Ovary (tissue), 9 donors: Measurements from ENCODE around the gene C16orf87. TPM values are rescaled to one million over a fixed set of nuclear protein-coding genes. Genes with fewer than 3 reads are reported as not detected.

Experiments used
- DNase-seq, 5 donors: peaks; one replicate each; pipeline ENCODE4 v3.0.0-alpha.2; 2019 to 2020
- H3K27ac ChIP-seq, 2 donors: fragments of 200-600 bp; one replicate each; pipeline versions ENCODE4 v1.5.1 to v1.8.0; 2019 to 2022
- H3K27me3 ChIP-seq: fragments of 200-600 bp; one replicate; pipeline ENCODE4 v1.8.0; 2022
- H3K36me3 ChIP-seq: fragments of 200-600 bp; sonication (generic); one replicate; pipeline ENCODE4 v1.5.1; 2019
- H3K4me1 ChIP-seq: one replicate; pipeline ENCODE4 v1.8.1; 2013; ENCODE audit warnings: mild to moderate bottlenecking, moderate library complexity; ENCODE audit not compliant: insufficient read depth
- H3K4me3 ChIP-seq: fragments of 200-600 bp; sonication (generic); one replicate; pipeline ENCODE4 v1.5.1; 2017
- H3K9me3 ChIP-seq, 2 donors: fragments of 200-600 bp in 1 of 2; sonication (generic) in 1 of 2; one replicate each; pipeline versions ENCODE4 v1.5.1 to v1.8.1; 2013 to 2019; ENCODE audit warnings: mild to moderate bottlenecking in 1 of 2, moderate library complexity in 1 of 2
- CTCF ChIP-seq, 3 donors: fragments of 450-650 bp in 2 of 3; fragments of 200-600 bp in 1 of 3; IDR thresholded peaks; one replicate each; pipeline versions ENCODE4 v1.5.1 to v1.8.0; 2016 to 2022; ENCODE audit warnings: antibody characterized with exemption in 3 of 3, mild to moderate bottlenecking in 1 of 3
- EP300 ChIP-seq: sonication (generic); formaldehyde crosslinking; IDR thresholded peaks from one replicate; pipeline ENCODE4 v1.6.1; 2017; ENCODE audit warnings: antibody characterized with exemption
- POLR2A ChIP-seq: fragments of 450-650 bp; IDR thresholded peaks from one replicate; pipeline ENCODE4 v1.6.1; 2017; ENCODE audit warnings: antibody characterized with exemption, mild to moderate bottlenecking, moderate library complexity
- whole genome bisulfite sequencing, 3 donors: extraction: QIAGEN DNeasy Blood & Tissue Kit in 1 of 3; methylation state at CpG; one replicate each; pipeline versions ENCODE4 v1.1.5 to v1.1.7; 2013 to 2017; 5-methylcytosine and 5-hydroxymethylcytosine counted together
- intact Hi-C, 4 donors: fragments of 100-400 bp; cut with DNase I; formaldehyde crosslinking; loops; one replicate each; pipeline versions ENCODE4 v1.11.0 to v1.15.1; 2022 to 2023
- polyA plus RNA-seq, 2 donors: library from polyadenylated mRNA; stranded (reverse); fragments of 200-250 nt in 1 of 2; fragments of 350-450 nt in 1 of 2; fragmentation: Illumina TruSeq in 1 of 2; extraction: RNeasy Lipid Tissue Mini Kit (QIAGEN cat#74804) in 1 of 2; gene quantifications; one replicate each; pipeline ENCODE4 v1.2.3, GENCODE V29; 2013 to 2014
- total RNA-seq, 7 donors: library from RNA; depleted of rRNA in 2 of 7; stranded (reverse); fragments of >200 nt in 2 of 7; fragmentation: NEBNext Ultra II Directional in 3 of 7; extraction: Animal tissue kit (Norgen Biotek cat#: 25700) in 3 of 7; gene quantifications; one replicate each; pipeline versions ENCODE4 v1.1.0 to v1.2.4, GENCODE V29; 2016 to 2023
- donor health status: DM: no; HTN: no; CAD: no; lungs with moderate emphysema.
- donor health status: DM: no; HTN: no; CAD: no.
- donor health status: Bipolar disorder and iron deficiency.
- donor health status: DM: yes; HTN: yes; CAD: no.
- donor health status: DM: no; HTN: no; CAD: no.
- donor health status: DM: yes; HTN: yes; CAD: no.

The C16orf87 gene
- total and polyA plus RNA-seq, 9 donors: 4.0 to 7.6 (median 5.1) TPM

DNA sequence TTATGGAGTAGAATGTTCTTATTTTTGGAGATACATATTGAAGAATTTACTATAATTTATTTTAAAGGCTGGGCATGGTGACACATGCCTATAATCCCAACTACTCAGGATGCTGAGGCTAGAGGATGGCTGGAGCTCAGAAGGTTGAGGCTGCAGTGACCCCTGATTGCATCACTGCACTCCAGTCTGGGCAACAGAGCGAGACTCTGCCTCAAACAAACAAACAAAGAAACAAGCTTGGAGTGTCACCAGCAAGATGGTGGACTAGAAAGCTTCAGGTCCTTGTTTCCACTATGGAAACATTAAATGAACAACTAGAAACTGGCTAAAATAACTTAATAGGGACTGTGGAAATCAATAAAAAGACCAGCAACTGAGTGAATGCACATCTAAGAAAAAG lies 35.3 kb upstream of the C16orf87 start:
- Histone ChIP-seq H3K27me3 (no peaks in the 10 kb centered on the region), H3K9me3 (no peaks in the 10 kb centered on the region), H3K4me1 (no peaks in the 10 kb centered on the region), H3K36me3 (no peaks in the 10 kb centered on the region), H3K27ac (no peak overlapping the region), H3K4me3 (no peak overlapping the region)
- TF ChIP-seq POLR2A: no peak
- no peak for TF ChIP-seq CTCF (IDR thresholded peaks at IDR 0.05)
- TF ChIP-seq EP300: no peak
- DNase-seq: no peak
- intact Hi-C loops: no loop called here
- WGBS, 3 donors: 70 to 89% (median 71%) methylated on average over 1 of the region's 1 CpG

DNA sequence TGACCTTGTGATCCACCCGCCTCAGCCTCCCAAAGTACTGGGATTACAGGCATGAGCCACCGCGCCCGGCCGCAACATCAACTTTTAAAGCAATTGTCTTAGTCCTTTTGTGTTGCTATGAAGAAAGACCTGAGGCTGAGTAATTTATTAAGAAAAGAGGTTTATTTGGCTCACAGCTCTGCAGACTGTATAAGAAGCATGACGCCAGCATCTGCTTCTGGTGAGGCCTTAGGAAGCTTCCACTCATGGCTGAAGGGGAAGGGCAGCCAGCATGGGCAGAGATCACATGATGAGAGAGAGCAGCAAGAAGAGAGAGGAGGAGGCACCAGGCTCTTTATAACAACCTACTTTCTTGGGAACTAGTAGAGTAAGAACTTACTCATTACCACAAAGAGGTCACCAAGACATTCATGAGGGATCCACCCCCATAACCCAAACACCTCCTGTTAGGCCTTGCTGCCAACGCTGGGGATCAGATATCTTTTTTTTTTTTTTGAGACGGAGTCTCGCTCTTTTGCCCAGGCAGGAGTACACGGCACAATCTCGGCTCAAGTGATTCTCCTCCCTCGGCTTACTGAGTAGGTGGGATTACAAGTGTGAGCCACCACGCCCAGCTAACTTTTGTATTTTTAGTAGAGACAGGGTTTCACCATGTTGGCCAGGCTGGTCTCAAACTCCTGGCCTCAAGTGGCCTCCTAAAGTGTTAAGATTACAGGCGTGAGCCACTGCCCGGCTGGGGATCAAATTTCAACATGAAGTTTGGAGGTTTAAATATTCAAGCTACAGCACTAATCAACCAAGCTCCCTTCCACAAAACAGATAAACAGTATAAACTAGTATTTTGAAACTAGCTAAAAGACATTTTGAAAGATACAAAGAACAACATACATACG lies 31.8 kb upstream of the C16orf87 start:
- no peak for TF ChIP-seq CTCF (IDR thresholded peaks at IDR 0.05)
- TF ChIP-seq POLR2A: no peak
- TF ChIP-seq EP300: no peak
- H3K36me3 ChIP-seq: no peaks in the 10 kb centered on the region
- no peaks in the 10 kb centered on the region for H3K4me1 ChIP-seq
- no peak for DNase-seq
- WGBS, 3 donors: 84 to 86% (median 85%) methylated on average over 16 of the region's 16 CpGs
- H3K9me3 ChIP-seq: no peaks in the 10 kb centered on the region
- intact Hi-C loops: no loop called here
- no peaks in the 10 kb centered on the region for H3K27me3 ChIP-seq
- H3K4me3 ChIP-seq: no peak overlapping the region
- no peak overlapping the region for H3K27ac ChIP-seq

DNA sequence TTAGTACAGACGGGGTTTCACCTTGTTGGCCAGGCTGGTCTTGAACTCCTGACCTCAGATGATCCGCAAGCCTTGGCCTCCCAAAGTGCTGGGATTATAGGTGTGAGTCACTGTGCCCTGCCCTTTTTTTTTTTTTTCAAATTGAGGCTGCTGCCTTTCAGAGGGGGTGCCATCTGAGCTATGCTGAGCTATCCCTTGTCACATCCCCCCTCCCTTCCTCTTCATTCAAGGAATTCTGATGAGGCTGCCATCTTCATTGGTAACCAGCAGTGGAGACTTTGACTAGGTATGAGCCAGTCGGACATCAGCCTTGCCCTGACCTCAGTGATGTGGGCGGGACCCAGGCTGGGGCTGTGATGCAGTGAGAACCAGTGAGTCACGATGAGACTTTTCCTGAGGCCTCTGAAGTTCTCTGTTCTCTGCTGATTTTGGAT lies 28.8 kb upstream of the C16orf87 start:
- Histone ChIP-seq H3K4me3 (no peak overlapping the region), H3K36me3 (no peaks in the 10 kb centered on the region), H3K4me1 (no peaks in the 10 kb centered on the region), H3K9me3 (no peaks in the 10 kb centered on the region), H3K27me3 (no peaks in the 10 kb centered on the region), H3K27ac (no peak overlapping the region)
- no peak for TF ChIP-seq POLR2A
- no peak for TF ChIP-seq EP300
- no peak for TF ChIP-seq CTCF (IDR thresholded peaks at IDR 0.05)
- intact Hi-C loops: loop anchor here in 2 of 4 donors (5.0 to 10.0 kb wide), 2 partner anchors 48 to 1295 kb away; partner anchors contain the start of gene ABCC12 (in 1 of the 2)
- no peak for DNase-seq
- 84% methylated on average over 5 of the region's 5 CpGs for WGBS, 3 donors

GRCh38 chr16:46858151-46858550 lies 27.2 kb upstream of the C16orf87 start:
- Histone ChIP-seq H3K27ac (no peak overlapping the region), H3K27me3 (no peaks in the 10 kb centered on the region), H3K4me3 (no peak overlapping the region)

More at GRCh38 chr16:46858151-46858550, 27.2 kb upstream of the C16orf87 start:
- H3K9me3 ChIP-seq: no peaks in the 10 kb centered on the region
- WGBS, 3 donors: 97 to 98% (median 97%) methylated on average over 6 of the region's 6 CpGs
- H3K36me3 ChIP-seq: no peaks in the 10 kb centered on the region
- DNase-seq: no peak
- H3K4me1 ChIP-seq: no peaks in the 10 kb centered on the region
- intact Hi-C loops: loop anchor here in 2 of 4 donors (5.0 to 10.0 kb wide), 2 partner anchors 49 to 1297 kb away; partner anchors contain the start of gene ABCC12 (in 1 of the 2)
- TF ChIP-seq CTCF (IDR thresholded peaks at IDR 0.05) (no peak), POLR2A (no peak), EP300 (no peak)
